ENCODE data around the gene ARHGAP33.

The ARHGAP33 gene

GRCh38 chr19:35811317-35812219 lies 36.2 kb downstream of the ARHGAP33 start:
- no peak overlapping the region for H3K4me3 ChIP-seq (replicated peaks in 1 of 2; ENCODE audit: low read depth in 2 of 2, low read length in 2 of 2)
- TF ChIP-seq, protein P1, sequence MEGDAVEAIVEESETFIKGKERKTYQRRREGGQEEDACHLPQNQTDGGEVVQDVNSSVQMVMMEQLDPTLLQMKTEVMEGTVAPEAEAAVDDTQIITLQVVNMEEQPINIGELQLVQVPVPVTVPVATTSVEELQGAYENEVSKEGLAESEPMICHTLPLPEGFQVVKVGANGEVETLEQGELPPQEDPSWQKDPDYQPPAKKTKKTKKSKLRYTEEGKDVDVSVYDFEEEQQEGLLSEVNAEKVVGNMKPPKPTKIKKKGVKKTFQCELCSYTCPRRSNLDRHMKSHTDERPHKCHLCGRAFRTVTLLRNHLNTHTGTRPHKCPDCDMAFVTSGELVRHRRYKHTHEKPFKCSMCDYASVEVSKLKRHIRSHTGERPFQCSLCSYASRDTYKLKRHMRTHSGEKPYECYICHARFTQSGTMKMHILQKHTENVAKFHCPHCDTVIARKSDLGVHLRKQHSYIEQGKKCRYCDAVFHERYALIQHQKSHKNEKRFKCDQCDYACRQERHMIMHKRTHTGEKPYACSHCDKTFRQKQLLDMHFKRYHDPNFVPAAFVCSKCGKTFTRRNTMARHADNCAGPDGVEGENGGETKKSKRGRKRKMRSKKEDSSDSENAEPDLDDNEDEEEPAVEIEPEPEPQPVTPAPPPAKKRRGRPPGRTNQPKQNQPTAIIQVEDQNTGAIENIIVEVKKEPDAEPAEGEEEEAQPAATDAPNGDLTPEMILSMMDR (IDR thresholded peaks at IDR 0.05; ENCODE audit: low read depth, low read length): no peak
- no peak for DNase-seq (ENCODE audit: low read depth in 2 of 2)

GRCh38 chr19:35812220-35813042 lies 37.1 kb downstream of the ARHGAP33 start, which contains the start of gene PRODH2:
PRODH2 (minus strand) TSS chr19:35812845; CDS start chr19:35812805, 40 bp downstream.
- DNase-seq (ENCODE audit: low read depth in 2 of 2): no peak
- no peak within 1 kb of the TSS for H3K4me3 ChIP-seq (replicated peaks in 1 of 2; ENCODE audit: low read depth in 2 of 2, low read length in 2 of 2)
- TF ChIP-seq, protein P1 (IDR thresholded peaks at IDR 0.05; ENCODE audit: low read depth, low read length): no peak

GRCh38 chr19:35813043-35813890 lies 37.9 kb downstream of the ARHGAP33 start:
- no peak for DNase-seq (ENCODE audit: low read depth in 2 of 2)
- TF ChIP-seq, protein P1 (IDR thresholded peaks at IDR 0.05; ENCODE audit: low read depth, low read length): no peak
- no peak overlapping the region for H3K4me3 ChIP-seq (replicated peaks in 1 of 2; ENCODE audit: low read depth in 2 of 2, low read length in 2 of 2)

DNA sequence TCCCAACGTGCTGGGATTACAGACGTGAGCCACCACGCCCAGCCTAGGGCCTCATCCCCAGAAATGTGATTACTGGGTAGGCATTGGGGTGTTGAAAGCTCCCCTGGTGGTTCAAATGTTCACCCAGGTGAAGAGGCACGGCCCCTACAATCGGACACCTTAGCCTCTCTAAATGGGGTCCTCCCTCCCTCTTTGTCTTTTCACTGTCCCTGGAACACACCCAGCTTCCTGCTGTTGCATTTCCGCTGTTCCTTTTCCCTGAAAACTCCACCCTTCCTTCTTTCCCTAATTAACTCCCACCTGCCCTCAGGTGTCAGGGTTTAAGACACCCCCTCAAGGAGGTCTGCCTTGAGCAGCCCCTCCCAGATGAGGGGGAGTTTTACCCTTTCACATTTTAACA lies 40.9 kb downstream of the ARHGAP33 start:
- TF ChIP-seq, protein P1 (IDR thresholded peaks at IDR 0.05; ENCODE audit: low read depth, low read length): no peak
- DNase-seq (ENCODE audit: low read depth in 2 of 2): no peak
- H3K4me3 ChIP-seq (replicated peaks in 1 of 2; ENCODE audit: low read depth in 2 of 2, low read length in 2 of 2): no peak overlapping the region

DNA sequence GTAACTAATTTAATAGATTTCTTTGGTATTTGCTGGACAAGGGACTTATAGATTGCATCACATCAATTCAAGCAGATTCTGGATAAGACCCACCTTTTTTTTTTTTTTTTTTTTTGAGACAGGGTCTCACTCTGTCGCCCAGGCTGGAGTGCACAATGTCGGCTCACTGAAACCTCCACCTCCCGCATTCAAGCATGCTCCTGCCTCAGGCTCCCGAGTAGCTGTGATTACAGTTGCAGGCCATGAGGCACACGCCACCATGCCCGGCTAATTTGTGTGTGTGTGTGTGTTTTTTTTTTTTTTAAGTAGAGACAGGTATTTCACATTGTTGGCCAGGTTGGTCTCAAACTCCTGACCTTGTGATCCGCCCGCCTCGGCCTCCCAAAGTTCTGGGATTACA lies 41.5 kb downstream of the ARHGAP33 start:
- TF ChIP-seq, protein P1 (IDR thresholded peaks at IDR 0.05; ENCODE audit: low read depth, low read length): no peak
- H3K4me3 ChIP-seq (replicated peaks in 1 of 2; ENCODE audit: low read depth in 2 of 2, low read length in 2 of 2): no peak overlapping the region
- DNase-seq (ENCODE audit: low read depth in 2 of 2): no peak

GRCh38 chr19:35818445-35818844 lies 43.1 kb downstream of the ARHGAP33 start:
- H3K4me3 ChIP-seq (replicated peaks in 1 of 2; ENCODE audit: low read depth in 2 of 2, low read length in 2 of 2): no peak overlapping the region
- DNase-seq (ENCODE audit: low read depth in 2 of 2): no peak
- TF ChIP-seq, protein P1 (IDR thresholded peaks at IDR 0.05; ENCODE audit: low read depth, low read length): no peak

All from cardiac fibroblast (primary cell).